KOPT-K1 (cell line): Measurements from ENCODE around the gene SSUH2.

ENCODE experiments used
- H3K27ac ChIP-seq: fragments of 200-600 bp; sonication (generic); 2 replicates; pipeline ENCODE4 v1.5.1; 2016; ENCODE audit warnings: antibody characterized with exemption, mild to moderate bottlenecking, low read depth, low read length; ENCODE audit not compliant: poor library complexity, severe bottlenecking
- H3K36me3 ChIP-seq: fragments of 200-600 bp; sonication (generic); 2 replicates; pipeline ENCODE4 v1.5.1; 2017; ENCODE audit warnings: antibody characterized with exemption, mild to moderate bottlenecking, low read length, moderate library complexity; ENCODE audit not compliant: insufficient read depth
- H3K9me3 ChIP-seq: fragments of 200-600 bp; sonication (generic); 2 replicates; pipeline ENCODE4 v1.5.1; 2017; ENCODE audit warnings: antibody characterized with exemption, low read length, mild to moderate bottlenecking; ENCODE audit not compliant: insufficient read depth, poor library complexity, severe bottlenecking

Gene SSUH2

DNA sequence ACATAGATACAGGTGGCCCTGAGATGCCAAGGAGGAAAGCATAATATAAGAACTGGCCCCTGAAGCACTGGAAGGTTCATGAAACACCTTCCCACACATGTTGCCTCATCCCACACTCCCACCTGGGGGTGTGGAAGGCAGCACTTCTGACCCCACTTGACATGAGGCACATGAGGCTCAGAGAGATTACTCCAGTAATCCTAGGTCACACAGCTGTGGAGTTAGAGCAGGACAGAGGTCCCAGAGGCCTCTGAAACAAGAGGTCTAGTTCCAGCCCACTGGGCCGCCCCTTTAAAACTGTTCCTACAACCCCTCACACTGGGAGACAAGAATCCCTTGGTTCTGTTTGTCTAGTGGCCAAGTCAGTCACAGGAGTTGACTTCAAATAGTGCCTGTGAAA, 7.2 kb downstream of the SSUH2 start:
- H3K36me3 ChIP-seq: no peaks in the 10 kb centered on the region
- H3K27ac ChIP-seq: no peak overlapping the region
- H3K9me3 ChIP-seq: no peaks in the 10 kb centered on the region

- H3K36me3 ChIP-seq: no peaks in the 10 kb centered on the region
- H3K9me3 ChIP-seq: no peaks in the 10 kb centered on the region
- no peak overlapping the region for H3K27ac ChIP-seq
Measured at GRCh38 chr3:8635631-8636030, 9.0 kb downstream of the SSUH2 start.

GRCh38 chr3:8635125-8635524, 9.5 kb downstream of the SSUH2 start:
- Histone ChIP-seq H3K9me3 (no peaks in the 10 kb centered on the region), H3K36me3 (no peaks in the 10 kb centered on the region)

DNA sequence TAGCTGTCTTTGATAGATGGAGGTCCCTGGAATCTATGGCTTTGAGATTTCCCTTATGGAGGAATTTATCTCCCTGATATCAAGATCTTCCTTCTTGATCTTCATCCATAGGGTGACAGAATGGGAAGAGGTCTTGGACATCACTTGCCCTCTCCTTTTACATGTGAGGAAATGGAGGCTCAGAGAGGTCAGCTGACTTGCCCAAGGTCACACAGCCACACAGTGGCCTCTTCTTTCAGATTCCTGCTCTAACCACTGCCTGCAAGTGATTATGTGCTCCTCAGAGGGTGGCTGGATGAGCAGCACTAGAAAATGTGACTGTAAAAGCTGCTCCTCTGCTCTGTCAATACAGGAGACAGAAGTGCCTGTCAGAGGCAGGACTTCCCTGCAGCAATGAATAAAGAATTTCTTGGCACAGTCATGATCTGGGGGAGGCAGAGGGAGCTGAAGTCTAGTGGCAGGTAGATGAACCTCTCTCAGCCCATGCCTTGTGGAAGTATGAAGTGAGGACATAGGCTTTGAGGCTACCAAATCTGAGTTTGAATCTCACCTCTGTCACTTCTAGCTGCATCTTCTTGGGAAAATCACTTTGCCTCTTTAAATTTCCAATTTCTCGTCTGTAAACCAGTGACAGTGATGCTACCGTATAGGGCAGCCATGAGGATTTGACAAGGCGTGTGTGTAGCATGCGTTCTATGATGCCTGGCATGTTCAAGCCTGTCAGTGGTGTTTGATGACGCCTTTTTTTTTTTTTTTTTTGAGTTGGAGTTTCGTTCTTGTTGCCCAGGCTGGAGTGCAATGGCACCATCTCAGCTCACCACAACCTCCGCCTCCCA, 12.0 kb downstream of the SSUH2 start:
- H3K9me3 ChIP-seq: no peaks in the 10 kb centered on the region
- no peaks in the 10 kb centered on the region for H3K36me3 ChIP-seq
- H3K27ac ChIP-seq: no peak overlapping the region

More at GRCh38 chr3:8635125-8635524, 9.5 kb downstream of the SSUH2 start:
- H3K27ac ChIP-seq: no peak overlapping the region

DNA sequence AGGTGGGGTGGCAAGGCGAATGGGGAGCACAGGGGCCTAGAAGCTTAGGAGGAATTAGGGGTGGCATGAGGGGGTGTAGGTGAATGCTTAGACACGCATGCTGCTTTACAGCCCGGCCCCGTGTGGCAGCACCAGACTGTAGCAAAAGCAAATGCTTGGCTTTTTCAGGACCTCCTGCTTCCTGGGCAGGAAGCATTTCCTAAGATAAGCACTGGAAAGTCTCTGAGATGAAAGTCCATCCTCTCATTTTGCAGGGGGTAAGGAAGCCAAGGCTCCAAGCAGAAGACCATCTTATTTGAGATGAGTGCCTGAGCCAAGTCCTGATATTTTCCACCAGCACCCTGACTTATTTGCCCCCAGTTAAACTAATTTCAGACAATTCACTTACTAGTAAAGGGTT, 12.9 kb downstream of the SSUH2 start:
- H3K27ac ChIP-seq: no peak overlapping the region
- no peaks in the 10 kb centered on the region for H3K36me3 ChIP-seq
- no peaks in the 10 kb centered on the region for H3K9me3 ChIP-seq

DNA sequence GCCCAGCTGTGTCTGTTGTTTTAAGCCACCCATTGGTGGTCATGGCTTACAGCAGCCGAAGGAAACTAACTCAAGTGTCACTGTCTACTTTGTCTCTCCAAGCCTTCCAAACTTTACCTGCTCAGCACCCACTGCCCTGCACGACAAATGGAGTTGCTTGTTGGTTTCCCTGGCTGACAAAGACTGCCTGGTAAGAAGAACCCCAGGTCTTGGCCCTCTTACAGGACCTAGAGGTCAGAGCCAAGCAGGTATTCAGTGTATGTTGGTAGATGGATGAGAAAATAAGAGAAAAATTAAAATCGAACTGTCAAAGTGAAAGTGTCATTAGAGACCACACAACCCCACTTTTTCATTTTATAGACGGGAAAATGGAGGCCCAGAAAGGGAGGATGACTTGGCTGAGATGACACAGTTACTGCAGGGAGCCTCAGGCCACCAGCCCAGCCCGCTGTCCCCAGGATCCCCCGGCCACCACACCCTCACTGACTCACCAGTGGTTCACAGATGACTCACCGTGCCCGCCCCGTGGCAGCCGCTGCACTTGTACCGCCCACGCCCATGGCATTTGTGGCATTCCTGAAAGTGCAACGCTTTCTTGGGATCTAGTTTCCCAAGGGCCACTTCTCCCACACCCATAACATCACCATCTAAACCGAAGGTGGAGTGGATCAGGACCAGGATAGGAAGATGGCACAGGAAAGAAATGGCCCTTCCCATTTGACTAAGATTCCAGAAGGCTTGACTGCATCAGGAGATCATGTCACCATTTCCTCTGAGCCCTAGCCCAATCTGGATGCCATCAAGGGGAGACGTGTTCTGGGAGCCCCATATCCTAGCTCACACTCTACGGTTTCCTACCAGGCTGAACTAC, 15.2 kb downstream of the SSUH2 start:
- H3K27ac ChIP-seq: no peak overlapping the region
- no peaks in the 10 kb centered on the region for H3K9me3 ChIP-seq
- no peaks in the 10 kb centered on the region for H3K36me3 ChIP-seq

DNA sequence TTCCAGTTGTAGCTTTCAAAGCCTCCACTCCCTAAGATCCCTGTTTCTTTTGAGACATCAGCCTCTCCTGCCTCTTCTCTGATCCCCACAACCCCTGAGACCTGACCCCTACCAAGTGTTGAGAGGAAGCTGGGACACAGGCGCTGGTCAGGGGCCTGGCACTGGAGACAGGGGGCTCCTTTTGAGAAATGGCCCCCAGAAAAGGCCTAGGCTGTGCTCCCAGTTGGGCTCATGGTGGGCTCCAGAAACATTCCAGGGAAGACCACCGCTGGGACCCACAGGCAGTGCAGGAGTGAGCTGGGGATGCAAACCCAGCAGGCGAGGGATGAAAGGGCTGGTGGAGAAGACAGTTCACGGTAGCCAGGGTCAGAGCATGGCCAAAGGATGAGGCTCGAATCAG, 16.6 kb downstream of the SSUH2 start:
- H3K27ac ChIP-seq: no peak overlapping the region
- no peaks in the 10 kb centered on the region for H3K36me3 ChIP-seq

DNA sequence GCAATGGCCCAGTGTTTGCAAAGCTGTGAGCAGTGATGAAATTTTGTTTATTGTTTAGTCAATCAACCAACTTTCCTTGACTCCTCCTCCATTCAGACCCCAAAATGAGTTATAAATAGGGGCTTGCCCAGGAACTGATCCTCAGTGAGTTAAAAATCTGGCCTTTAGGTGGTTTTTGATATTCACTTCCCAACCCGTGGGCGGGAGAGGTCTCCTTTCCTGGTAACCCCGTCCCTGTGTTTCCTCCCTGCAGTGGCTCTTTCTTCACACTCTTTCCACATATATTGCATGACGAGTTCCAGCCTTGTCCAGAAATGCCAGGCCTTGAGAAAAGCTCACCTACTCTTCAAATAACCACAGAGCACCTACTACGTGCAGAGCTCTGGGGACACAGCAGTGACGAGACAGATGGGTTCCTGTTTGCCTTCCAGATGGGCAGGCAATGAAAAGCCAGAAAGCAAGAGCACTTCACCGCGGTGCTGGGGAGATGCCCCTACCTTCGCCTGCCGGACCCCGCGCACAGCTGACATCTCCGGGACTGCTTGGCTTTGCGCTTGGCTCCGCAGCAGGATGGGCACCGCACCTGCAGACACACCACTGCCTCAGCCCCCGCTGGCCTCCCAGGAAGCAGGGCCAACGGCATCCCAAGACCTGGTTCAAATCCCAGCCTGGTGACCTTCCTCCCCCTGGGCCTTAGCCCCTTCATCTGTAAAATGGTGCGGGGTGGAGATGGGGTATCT, 17.2 kb downstream of the SSUH2 start:
- Histone ChIP-seq H3K36me3 (no peaks in the 10 kb centered on the region), H3K27ac (no peak overlapping the region), H3K9me3 (no peaks in the 10 kb centered on the region)

More for the DNA sequence above, 16.6 kb downstream of the SSUH2 start:
- H3K9me3 ChIP-seq: no peaks in the 10 kb centered on the region

DNA sequence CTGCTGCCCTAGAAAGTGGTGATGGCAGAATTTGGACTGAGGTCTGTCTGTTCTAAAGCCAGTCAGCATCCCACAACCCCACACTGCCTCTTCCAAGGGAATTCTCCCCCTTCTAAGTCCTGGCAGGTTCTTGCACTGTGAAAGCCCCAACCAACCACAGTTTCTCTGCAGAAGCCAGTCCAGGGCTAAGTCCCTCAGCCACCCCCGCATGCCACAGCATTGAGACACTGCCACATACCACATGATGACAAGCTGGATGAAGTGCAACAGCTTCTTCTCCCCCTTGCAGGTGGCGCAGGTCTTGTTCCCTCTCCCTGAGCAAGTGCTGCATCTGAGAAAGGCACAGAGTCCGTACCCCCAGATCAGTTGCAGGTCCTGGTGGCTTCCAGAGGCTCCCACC, 18.6 kb downstream of the SSUH2 start:
- Histone ChIP-seq H3K27ac (no peak overlapping the region), H3K9me3 (no peaks in the 10 kb centered on the region), H3K36me3 (no peaks in the 10 kb centered on the region)

DNA sequence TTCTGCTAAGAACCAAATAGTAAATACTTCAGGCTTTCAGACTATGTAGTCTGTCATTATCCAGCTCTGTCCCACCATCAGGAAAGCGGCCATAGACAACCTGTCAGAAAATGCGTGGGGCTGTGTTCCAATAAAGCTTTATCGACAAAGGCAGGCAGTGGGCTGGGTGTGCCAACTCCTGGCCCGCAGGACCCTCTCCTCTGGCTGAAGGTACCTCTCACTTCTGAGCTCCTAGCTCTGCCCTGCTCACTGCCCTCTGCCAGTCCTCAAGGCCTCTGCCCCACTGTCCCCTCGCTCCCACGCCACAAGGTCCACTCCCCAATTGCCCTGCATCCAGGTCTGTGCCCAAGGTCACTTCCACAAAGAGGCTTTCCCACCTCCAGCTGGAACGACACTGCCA, 20.0 kb downstream of the SSUH2 start:
- H3K9me3 ChIP-seq: no peaks in the 10 kb centered on the region

GRCh38 chr3:8623741-8624140, 20.9 kb downstream of the SSUH2 start:
- Histone ChIP-seq H3K27ac (no peak overlapping the region), H3K36me3 (no peaks in the 10 kb centered on the region), H3K9me3 (no peaks in the 10 kb centered on the region)

More for the DNA sequence above, 20.0 kb downstream of the SSUH2 start:
- no peak overlapping the region for H3K27ac ChIP-seq
- H3K36me3 ChIP-seq: no peaks in the 10 kb centered on the region

- no peaks in the 10 kb centered on the region for H3K9me3 ChIP-seq
- no peaks in the 10 kb centered on the region for H3K36me3 ChIP-seq
- H3K27ac ChIP-seq: no peak overlapping the region
Measured at GRCh38 chr3:8622873-8623691, 21.5 kb downstream of the SSUH2 start.

GRCh38 chr3:8621872-8622271, 22.7 kb downstream of the SSUH2 start:
- Histone ChIP-seq H3K27ac (no peak overlapping the region), H3K36me3 (no peaks in the 10 kb centered on the region), H3K9me3 (no peaks in the 10 kb centered on the region)

- no peak overlapping the region for H3K27ac ChIP-seq
- no peaks in the 10 kb centered on the region for H3K9me3 ChIP-seq
- H3K36me3 ChIP-seq: no peaks in the 10 kb centered on the region
Measured at GRCh38 chr3:8621141-8621540, 23.5 kb downstream of the SSUH2 start.
